GM12878 (cell line): Measurements from ENCODE around the gene SLC22A7.

Experiments used
- BACH1 ChIP-seq: fragments of 450-650 bp; IDR thresholded peaks from 2 replicates; pipeline ENCODE4 v1.6.1; 2017; ENCODE audit warnings: mild to moderate bottlenecking, borderline replicate concordance
- BHLHE40 ChIP-seq, 2 experiments: fragments of 450-650 bp in 1 of 2; IDR thresholded peaks; 2 replicates each; pipeline ENCODE4 v1.6.1; 2011 to 2017; ENCODE audit warnings: low read depth in 2 of 2, borderline replicate concordance in 1 of 2, improper control_type of control experiment in 1 of 2, low read length in 1 of 2, mild to moderate bottlenecking in 1 of 2
- CTCF ChIP-seq, 3 experiments: IDR thresholded peaks in 2 of 3; conservative IDR thresholded peaks in 1 of 3; 2 replicates each; pipeline ENCODE4 v1.5.1; 2011; ENCODE audit warnings: low read depth in 3 of 3, low read length in 3 of 3, mild to moderate bottlenecking in 3 of 3, control low read depth in 2 of 3, moderate library complexity in 2 of 3, inconsistent platforms in 1 of 3, mixed read lengths in 1 of 3; ENCODE audit not compliant: control insufficient read depth in 2 of 3, insufficient read depth in 1 of 3; ENCODE audit errors: extremely low read depth in 1 of 3
- ELK1 ChIP-seq: IDR thresholded peaks from 2 replicates; pipeline ENCODE4 v1.6.1; 2012; ENCODE audit warnings: low read depth, low read length, improper control_type of control experiment
- JUND ChIP-seq: IDR thresholded peaks from 2 replicates; pipeline ENCODE4 v1.6.1; 2012; ENCODE audit warnings: low read depth, mild to moderate bottlenecking, low read length, improper control_type of control experiment, moderate library complexity
- MLLT1 ChIP-seq: fragments of 450-650 bp; IDR thresholded peaks from 2 replicates; pipeline ENCODE4 v1.6.1; 2016; ENCODE audit warnings: mild to moderate bottlenecking
- POLR2A ChIP-seq: IDR thresholded peaks from 2 replicates; pipeline ENCODE4 v1.6.1; 2011; ENCODE audit warnings: low read depth, mild to moderate bottlenecking, low read length
- REST ChIP-seq: IDR thresholded peaks from 2 replicates; pipeline ENCODE4 v1.6.1; 2012; ENCODE audit warnings: mild to moderate bottlenecking, low read depth, low read length
- SMC3 ChIP-seq: IDR thresholded peaks from 2 replicates; pipeline ENCODE4 v1.6.1; 2011; ENCODE audit warnings: low read length, improper control_type of control experiment, borderline replicate concordance
- TARDBP ChIP-seq: IDR thresholded peaks from 2 replicates; pipeline ENCODE4 v1.6.1; 2016; ENCODE audit warnings: borderline replicate concordance
- TCF12 ChIP-seq: IDR thresholded peaks from 2 replicates; pipeline ENCODE4 v1.6.1; 2011; ENCODE audit warnings: low read depth, mild to moderate bottlenecking, low read length
- ZNF274 ChIP-seq: IDR thresholded peaks from one replicate; pipeline ENCODE4 v1.8.0; 2011; ENCODE audit not compliant: insufficient read length, insufficient read depth

- TF ChIP-seq REST (no peak), ZNF274 (no peak), CTCF (IDR thresholded peaks at IDR 0.05 in 2 of 3, conservative IDR thresholded peaks at IDR 0.05 in 1 of 3; ENCODE audit: control insufficient read depth in 2 of 3, extremely low read depth in 1 of 3, insufficient read depth in 1 of 3, low read depth in 3 of 3, low read length in 3 of 3) (no peak), MLLT1 (no peak), TCF12 (no peak), BHLHE40 (IDR thresholded peaks at IDR 0.05; ENCODE audit: borderline replicate concordance in 1 of 2, low read depth in 2 of 2, low read length in 1 of 2) (no peak), TARDBP (no peak), ELK1 (no peak), POLR2A (no peak), BACH1 (no peak), JUND (no peak), SMC3 (no peak)
Observed at GRCh38 chr6:43274127-43274915, 23.7 kb upstream of the SLC22A7 start.
